B cell (primary cell): ENCODE data around the gene IQCH.

Experiments
- CTCF ChIP-seq: fragments of 200-600 bp; IDR thresholded peaks from one replicate; pipeline ENCODE4 v1.8.0; 2022; ENCODE audit warnings: antibody characterized with exemption, mild to moderate bottlenecking
- EZH2 ChIP-seq: IDR thresholded peaks from 2 replicates; pipeline ENCODE4 v1.6.1; 2012; ENCODE audit warnings: borderline replicate concordance, low read depth, mild to moderate bottlenecking, moderate library complexity, low read length; ENCODE audit not compliant: insufficient read depth, poor library complexity, severe bottlenecking

- TF ChIP-seq CTCF = no peak
- no peak for TF ChIP-seq EZH2
Measured at GRCh38 chr15:67224889-67225288, 29.7 kb upstream of the IQCH start.
